ENCODE data around the gene RBFOX2. TPM values are rescaled to one million over a fixed set of nuclear protein-coding genes. Genes with fewer than 3 reads are reported as not detected.

RBFOX2 gene
- total RNA-seq, 1 donor from 2014 or later, result 70.0 TPM

GRCh38 chr22:35862697-35863096 is 165.9 kb downstream of the RBFOX2 start:
- no peak for DNase-seq (ENCODE audit: extremely low spot score in 2 of 2)
- intact Hi-C loops (cut with DNase I), result no loop called here
- no peak overlapping the region for H3K4me3 ChIP-seq
- H3K9me3 ChIP-seq, result no peaks in the 10 kb centered on the region
- H3K36me3 ChIP-seq, result no peaks in the 10 kb centered on the region
- H3K27me3 ChIP-seq, result no peaks in the 10 kb centered on the region
- peaks cover 24% of the 10 kb centered on the region for H3K4me1 ChIP-seq
- TF ChIP-seq POLR2A (IDR thresholded peaks at IDR 0.05) (no peak), POLR2AphosphoS5 (IDR thresholded peaks at IDR 0.05; ENCODE audit: insufficient read depth in 1 of 2, low read depth in 1 of 2) (no peak)
- TF ChIP-seq, protein P1, sequence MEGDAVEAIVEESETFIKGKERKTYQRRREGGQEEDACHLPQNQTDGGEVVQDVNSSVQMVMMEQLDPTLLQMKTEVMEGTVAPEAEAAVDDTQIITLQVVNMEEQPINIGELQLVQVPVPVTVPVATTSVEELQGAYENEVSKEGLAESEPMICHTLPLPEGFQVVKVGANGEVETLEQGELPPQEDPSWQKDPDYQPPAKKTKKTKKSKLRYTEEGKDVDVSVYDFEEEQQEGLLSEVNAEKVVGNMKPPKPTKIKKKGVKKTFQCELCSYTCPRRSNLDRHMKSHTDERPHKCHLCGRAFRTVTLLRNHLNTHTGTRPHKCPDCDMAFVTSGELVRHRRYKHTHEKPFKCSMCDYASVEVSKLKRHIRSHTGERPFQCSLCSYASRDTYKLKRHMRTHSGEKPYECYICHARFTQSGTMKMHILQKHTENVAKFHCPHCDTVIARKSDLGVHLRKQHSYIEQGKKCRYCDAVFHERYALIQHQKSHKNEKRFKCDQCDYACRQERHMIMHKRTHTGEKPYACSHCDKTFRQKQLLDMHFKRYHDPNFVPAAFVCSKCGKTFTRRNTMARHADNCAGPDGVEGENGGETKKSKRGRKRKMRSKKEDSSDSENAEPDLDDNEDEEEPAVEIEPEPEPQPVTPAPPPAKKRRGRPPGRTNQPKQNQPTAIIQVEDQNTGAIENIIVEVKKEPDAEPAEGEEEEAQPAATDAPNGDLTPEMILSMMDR (IDR thresholded peaks at IDR 0.05), result no peak
- no peak overlapping the region for H3K27ac ChIP-seq

- TF ChIP-seq POLR2A (IDR thresholded peaks at IDR 0.05) (no peak), POLR2AphosphoS5 (IDR thresholded peaks at IDR 0.05; ENCODE audit: insufficient read depth in 1 of 2, low read depth in 1 of 2) (no peak)
- TF ChIP-seq, protein P1 (IDR thresholded peaks at IDR 0.05), result no peak
- intact Hi-C loops (cut with DNase I), result no loop called here
- Histone ChIP-seq H3K4me1 (peaks cover 11% of the 10 kb centered on the region), H3K36me3 (no peaks in the 10 kb centered on the region), H3K9me3 (no peaks in the 10 kb centered on the region), H3K4me3 (no peak overlapping the region), H3K27ac (no peak overlapping the region), H3K27me3 (no peaks in the 10 kb centered on the region)
- no peak for DNase-seq (ENCODE audit: extremely low spot score in 2 of 2)
Observed at GRCh38 chr22:35861451-35861850, 167.2 kb downstream of the RBFOX2 start.

- TF ChIP-seq, protein P1 (IDR thresholded peaks at IDR 0.05), result no peak
- TF ChIP-seq POLR2A (IDR thresholded peaks at IDR 0.05), result no peak
- no peak for TF ChIP-seq POLR2AphosphoS5 (IDR thresholded peaks at IDR 0.05; ENCODE audit: insufficient read depth in 1 of 2, low read depth in 1 of 2)
- Histone ChIP-seq H3K36me3 (no peaks in the 10 kb centered on the region), H3K4me3 (no peak overlapping the region), H3K4me1 (peaks cover 8% of the 10 kb centered on the region), H3K9me3 (no peaks in the 10 kb centered on the region), H3K27me3 (no peaks in the 10 kb centered on the region), H3K27ac (no peak overlapping the region)
- intact Hi-C loops (cut with DNase I), result no loop called here
- DNase-seq (ENCODE audit: extremely low spot score in 2 of 2), result no peak
Observed at GRCh38 chr22:35860837-35861236, 167.8 kb downstream of the RBFOX2 start.

DNA sequence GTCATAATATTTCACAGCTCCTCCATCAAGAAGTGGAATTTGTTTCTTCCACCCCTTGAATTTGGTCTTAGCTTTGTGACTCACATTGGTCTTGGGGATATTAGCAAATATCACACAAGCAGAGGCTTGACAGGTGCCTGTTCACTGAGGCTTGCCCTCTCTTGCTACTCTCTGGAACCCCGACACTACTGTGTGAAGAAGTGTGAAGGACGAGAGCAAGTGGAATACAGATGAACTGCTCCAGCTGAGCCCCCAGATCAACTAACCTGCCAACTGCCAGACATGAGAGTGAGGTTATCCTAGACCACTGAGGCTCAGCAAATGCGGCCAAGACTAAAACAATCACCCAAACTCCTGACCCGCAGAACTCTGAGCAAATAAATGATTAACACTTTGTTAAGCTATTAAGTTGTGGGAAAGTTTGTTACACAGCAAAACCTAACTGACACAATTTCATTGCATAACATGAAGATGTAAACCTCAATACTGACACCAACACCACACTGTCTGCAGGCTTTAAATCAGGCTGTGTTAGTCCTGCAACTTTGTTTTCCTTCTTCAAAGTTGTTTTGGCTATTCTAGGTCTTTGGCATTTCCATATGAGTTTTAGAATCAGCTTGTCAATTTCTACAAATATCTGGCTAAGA is 168.4 kb downstream of the RBFOX2 start:
- intact Hi-C loops (cut with DNase I), result no loop called here
- TF ChIP-seq POLR2AphosphoS5 (IDR thresholded peaks at IDR 0.05; ENCODE audit: insufficient read depth in 1 of 2, low read depth in 1 of 2) (no peak), POLR2A (IDR thresholded peaks at IDR 0.05) (no peak)
- TF ChIP-seq, protein P1 (IDR thresholded peaks at IDR 0.05), result no peak
- H3K4me1 ChIP-seq, result peaks cover 2% of the 10 kb centered on the region
- no peak overlapping the region for H3K4me3 ChIP-seq
- H3K36me3 ChIP-seq, result no peaks in the 10 kb centered on the region
- no peak for DNase-seq (ENCODE audit: extremely low spot score in 2 of 2)
- H3K27me3 ChIP-seq, result no peaks in the 10 kb centered on the region
- no peak overlapping the region for H3K27ac ChIP-seq
- no peaks in the 10 kb centered on the region for H3K9me3 ChIP-seq

DNA sequence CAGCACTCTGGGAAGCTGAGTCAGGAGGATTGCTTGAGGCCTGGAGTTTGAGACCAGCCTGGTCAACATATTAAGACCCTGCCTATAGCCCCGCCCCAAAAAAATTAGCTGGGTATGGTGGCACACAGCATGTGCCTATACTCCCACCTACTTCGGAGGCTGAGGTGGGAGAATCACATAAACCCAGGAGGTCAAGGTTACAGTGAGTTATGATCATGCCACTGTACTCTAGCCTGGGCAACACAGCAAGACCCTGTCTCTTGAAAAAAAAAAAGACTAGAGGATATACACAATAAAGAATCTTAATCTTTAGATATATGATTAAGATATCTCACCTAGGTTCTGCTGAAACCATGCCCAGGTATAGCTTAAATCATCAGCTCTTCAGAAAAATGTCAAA is 174.3 kb downstream of the RBFOX2 start:
- intact Hi-C loops (cut with DNase I), result no loop called here

More for the DNA sequence above, 174.3 kb downstream of the RBFOX2 start:
- H3K27ac ChIP-seq, result no peak overlapping the region
- H3K36me3 ChIP-seq, result no peaks in the 10 kb centered on the region
- no peaks in the 10 kb centered on the region for H3K4me1 ChIP-seq
- H3K4me3 ChIP-seq, result no peak overlapping the region
- no peaks in the 10 kb centered on the region for H3K9me3 ChIP-seq
- no peak for TF ChIP-seq POLR2A (IDR thresholded peaks at IDR 0.05)
- TF ChIP-seq, protein P1 (IDR thresholded peaks at IDR 0.05), result no peak
- TF ChIP-seq POLR2AphosphoS5 (IDR thresholded peaks at IDR 0.05; ENCODE audit: insufficient read depth in 1 of 2, low read depth in 1 of 2), result no peak
- H3K27me3 ChIP-seq, result no peaks in the 10 kb centered on the region
- DNase-seq (ENCODE audit: extremely low spot score in 2 of 2), result no peak
